SK-N-SH (cell line): ENCODE data around the gene TPD52L2. TPM values are rescaled to one million over a fixed set of nuclear protein-coding genes. Genes with fewer than 3 reads are reported as not detected.

ENCODE experiments used
- CTCF ChIA-PET: fragments of 300-600, 350-600 bp; formaldehyde crosslinking; extraction: SDS; loops from one replicate; lab custom pipeline; 2021; lab: Yijun Ruan, JAX
- POLR2A ChIA-PET: fragments of 350-600 bp; sonication (Branson Sonifier 250); formaldehyde crosslinking; extraction: SDS; loops from one replicate; lab custom pipeline; 2020; ENCODE audit warnings: antibody characterized with exemption, inconsistent platforms; lab: Yijun Ruan, JAX
- DNase-seq: peaks from one replicate; pipeline ENCODE4 v3.0.0; 2012
- H2AFZ ChIP-seq: fragments of 200-600 bp; sonication (generic); 2 replicates; pipeline ENCODE4 v1.8.1; 2016; ENCODE audit warnings: antibody characterized with exemption, mild to moderate bottlenecking, low read depth
- H3F3A ChIP-seq: fragments of 200-600 bp; sonication (generic); replicated peaks from 2 replicates; pipeline ENCODE3; 2016; ENCODE audit warnings: antibody characterized with exemption, mild to moderate bottlenecking; ENCODE audit not compliant: insufficient read depth
- H3K27ac ChIP-seq, 2 experiments: fragments of 200-500 bp in 1 of 2; fragments of 200-600 bp in 1 of 2; sonication (Bioruptor generic) in 1 of 2; sonication (generic), shearing (Covaris generic) in 1 of 2; 2 replicates each; pipeline versions ENCODE4 v1.5.1 to v1.6.1; 2014 to 2016; ENCODE audit warnings: low read depth in 2 of 2, inconsistent platforms in 1 of 2, low read length in 1 of 2, mild to moderate bottlenecking in 1 of 2, mixed read lengths in 1 of 2
- H3K27me3 ChIP-seq: fragments of 200-600 bp; sonication (generic), shearing (Covaris generic); 2 replicates; pipeline ENCODE4 v1.6.1; 2016; ENCODE audit warnings: mixed run types; ENCODE audit not compliant: insufficient read depth
- H3K36me3 ChIP-seq, 2 experiments: fragments of 200-500 bp in 1 of 2; fragments of 200-600 bp in 1 of 2; sonication (Bioruptor generic) in 1 of 2; sonication (generic) in 1 of 2; replicated peaks in 1 of 2; 2 replicates each; pipeline versions ENCODE3 to v1.5.1; 2014 to 2016; ENCODE audit warnings: low read length in 1 of 2, mild to moderate bottlenecking in 1 of 2; ENCODE audit not compliant: insufficient read depth in 2 of 2, control insufficient read depth in 1 of 2
- H3K4me1 ChIP-seq, 2 experiments: fragments of 200-500 bp in 1 of 2; fragments of 200-600 bp in 1 of 2; sonication (Bioruptor generic) in 1 of 2; sonication (generic), shearing (Covaris generic) in 1 of 2; 2 replicates each; pipeline versions ENCODE4 v1.5.1 to v1.6.1; 2014 to 2016; ENCODE audit warnings: low read depth in 1 of 2, low read length in 1 of 2, mixed run types in 1 of 2; ENCODE audit not compliant: insufficient read depth in 2 of 2, control insufficient read depth in 1 of 2
- H3K4me2 ChIP-seq: fragments of 200-600 bp; sonication (generic), shearing (Covaris generic); 2 replicates; pipeline ENCODE4 v1.6.1; 2017; ENCODE audit warnings: mixed run types
- H3K4me3 ChIP-seq, 2 experiments: fragments of 200-500 bp in 1 of 2; fragments of 200-600 bp in 1 of 2; sonication (Bioruptor generic) in 1 of 2; sonication (generic), shearing (Covaris generic) in 1 of 2; 2 replicates each; pipeline versions ENCODE4 v1.5.1 to v1.8.1; 2014 to 2016; ENCODE audit warnings: low read depth in 2 of 2, inconsistent platforms in 1 of 2, low read length in 1 of 2, mild to moderate bottlenecking in 1 of 2, mixed read lengths in 1 of 2, moderate library complexity in 1 of 2
- H3K79me2 ChIP-seq: fragments of 200-600 bp; sonication (generic); 2 replicates; pipeline ENCODE4 v1.8.1; 2017; ENCODE audit warnings: mild to moderate bottlenecking; ENCODE audit not compliant: insufficient read depth
- H3K9ac ChIP-seq: fragments of 200-600 bp; sonication (generic); 2 replicates; pipeline ENCODE4 v1.6.1; 2017; ENCODE audit warnings: mixed run types
- H3K9me2 ChIP-seq: fragments of 200-600 bp; sonication (generic); 2 replicates; pipeline ENCODE4 v1.6.1; 2017; ENCODE audit warnings: mixed run types
- H3K9me3 ChIP-seq: fragments of 200-600 bp; sonication (generic); 2 replicates; pipeline ENCODE4 v1.6.1; 2017; ENCODE audit warnings: mixed run types, mild to moderate bottlenecking, moderate library complexity
- H4K20me1 ChIP-seq: fragments of 200-600 bp; sonication (generic); 2 replicates; pipeline ENCODE4 v1.6.1; 2017; ENCODE audit warnings: mild to moderate bottlenecking, mixed run types; ENCODE audit not compliant: insufficient read depth
- CHD2 ChIP-seq: fragments of 150-350 bp; IDR thresholded peaks from 2 replicates; pipeline ENCODE4 v1.6.1; 2018; ENCODE audit warnings: low read length; ENCODE audit not compliant: partially characterized antibody
- CTCF ChIP-seq: fragments of 200-600 bp; sonication (generic); IDR thresholded peaks from 2 replicates; pipeline ENCODE4 v1.6.1; 2017; ENCODE audit warnings: antibody characterized with exemption, mild to moderate bottlenecking, moderate library complexity
- ELF1 ChIP-seq: IDR thresholded peaks from 2 replicates; pipeline ENCODE4 v1.4.0; 2012
- EZH2phosphoT487 ChIP-seq: fragments of 200-600 bp; sonication (generic); IDR thresholded peaks from 2 replicates; pipeline ENCODE4 v1.6.1; 2017; ENCODE audit warnings: low read depth, mixed run types, mild to moderate bottlenecking, antibody characterized with exemption, moderate library complexity, borderline replicate concordance
- FOXJ3 ChIP-seq: sonication (generic); formaldehyde crosslinking; IDR thresholded peaks from 2 replicates; pipeline ENCODE4 v1.5.1; 2020; ENCODE audit warnings: mild to moderate bottlenecking, missing genetic modification reagents
- FOXM1 ChIP-seq: IDR thresholded peaks from 2 replicates; pipeline ENCODE4 v1.4.0; 2012; ENCODE audit warnings: low read depth, mild to moderate bottlenecking
- IRF3 ChIP-seq: fragments of 150-350 bp; IDR thresholded peaks from 2 replicates; pipeline ENCODE4 v1.6.1; 2016; ENCODE audit warnings: mild to moderate bottlenecking, low read depth, low read length
- MEF2A ChIP-seq: IDR thresholded peaks from 2 replicates; pipeline ENCODE4 v1.4.0; 2012; ENCODE audit warnings: low read depth, borderline replicate concordance
- MXI1 ChIP-seq: IDR thresholded peaks from 2 replicates; pipeline ENCODE4 v1.6.1; 2012; ENCODE audit warnings: mild to moderate bottlenecking, low read depth, low read length, improper control_type of control experiment
- NFIC ChIP-seq: IDR thresholded peaks from 2 replicates; pipeline ENCODE4 v1.4.0; 2012; ENCODE audit warnings: borderline replicate concordance
- NRF1 ChIP-seq: IDR thresholded peaks from 2 replicates; pipeline ENCODE4 v1.6.1; 2012; ENCODE audit warnings: low read depth, mild to moderate bottlenecking, low read length
- POLR2AphosphoS5 ChIP-seq: IDR thresholded peaks from 2 replicates; pipeline ENCODE4 v1.6.1; 2012; ENCODE audit warnings: low read depth, low read length
- RAD21 ChIP-seq: IDR thresholded peaks from 2 replicates; pipeline ENCODE4 v1.6.1; 2012; ENCODE audit warnings: mild to moderate bottlenecking, low read length
- RFX5 ChIP-seq: IDR thresholded peaks from 2 replicates; pipeline ENCODE4 v1.6.1; 2012; ENCODE audit warnings: mild to moderate bottlenecking, improper control_type of control experiment, low read length
- TAF1 ChIP-seq: IDR thresholded peaks from 2 replicates; pipeline ENCODE4 v1.6.1; 2012; ENCODE audit warnings: low read depth, mild to moderate bottlenecking, low read length, moderate library complexity, borderline replicate concordance
- TEAD4 ChIP-seq: IDR thresholded peaks from 2 replicates; pipeline ENCODE4 v1.4.0; 2012; ENCODE audit warnings: mild to moderate bottlenecking, borderline replicate concordance; ENCODE audit not compliant: insufficient read depth
- USF1 ChIP-seq: IDR thresholded peaks from 2 replicates; pipeline ENCODE4 v1.4.0; 2012; ENCODE audit warnings: low read depth, borderline replicate concordance
- YY1 ChIP-seq: IDR thresholded peaks from 2 replicates; pipeline ENCODE4 v1.4.0; 2012; ENCODE audit warnings: low read depth, mild to moderate bottlenecking
- ZBTB33 ChIP-seq: IDR thresholded peaks from 2 replicates; pipeline ENCODE4 v1.4.0; 2012; ENCODE audit warnings: low read depth, borderline replicate concordance
- WGBS: methylation state at CpG from one replicate; pipeline ENCODE4 v1.1.6; 2017; ENCODE audit warnings: low lambda C conversion rate; 5-methylcytosine and 5-hydroxymethylcytosine counted together
- polyA plus RNA-seq, 3 experiments: library from polyadenylated mRNA; depleted of rRNA; stranded (reverse); fragments of >200 nt; gene quantifications; 2 replicates each; pipeline ENCODE4 v1.2.3, GENCODE V29; 2012

Gene TPD52L2
- polyA plus RNA-seq, 1 of the 3 experiments (the other 2 are of a cell fraction) = 137 TPM

GRCh38 chr20:63890616-63891015, 25.5 kb downstream of the TPD52L2 start (continued):
- TF ChIP-seq RAD21 = no peak
- TF ChIP-seq USF1 = no peak
- no peak for TF ChIP-seq ZBTB33
- TF ChIP-seq EZH2phosphoT487 = no peak
- no peak for TF ChIP-seq NFIC

- H3K4me1 ChIP-seq = peaks cover under 1 to 10% of the 10 kb centered on the region in 2 experiments; a peak in 2 of 4 replicates
- WGBS = 93% methylated on average over 19 of the region's 29 CpGs
- H3K4me3 ChIP-seq = no peak overlapping the region
- no peak overlapping the region for H3K27ac ChIP-seq
- CTCF ChIA-PET = interaction anchor here (1.3 to 1.7 kb wide), 2 partner anchors 27 to 116 kb away, joined by 3 to 5 read pairs; partner anchors contain the start of gene TPD52L2
- peaks cover 25% of the 10 kb centered on the region for H3F3A ChIP-seq
- POLR2A ChIA-PET = interaction anchor here (0.5 kb wide), 1 partner anchor 20 kb away, joined by 8 read pairs; no protein-coding TSS in a partner anchor
- no peak overlapping the region for H3K9ac ChIP-seq
- H3K9me2 ChIP-seq = no peaks in the 10 kb centered on the region
- peaks cover 21% of the 10 kb centered on the region for H4K20me1 ChIP-seq
- no peak overlapping the region for H2AFZ ChIP-seq
- H3K79me2 ChIP-seq = peaks cover 10% of the 10 kb centered on the region
- no peak overlapping the region for H3K4me2 ChIP-seq
- no peaks in the 10 kb centered on the region for H3K27me3 ChIP-seq
- no peak for DNase-seq
- no peaks in the 10 kb centered on the region for H3K9me3 ChIP-seq
- peaks cover 6 to 42% of the 10 kb centered on the region in 2 experiments for H3K36me3 ChIP-seq
- TF ChIP-seq EZH2phosphoT487 (no peak), ZBTB33 (no peak), YY1 (no peak), TEAD4 (no peak), FOXM1 (no peak), CTCF (no peak), FOXJ3 (CRISPR knock-in tag) (no peak), ELF1 (no peak), CHD2 (no peak), NRF1 (no peak), RFX5 (no peak), IRF3 (no peak), MEF2A (no peak), TAF1 (no peak), USF1 (no peak), POLR2AphosphoS5 (no peak), MXI1 (no peak)
Measured at GRCh38 chr20:63891061-63892002, 26.3 kb downstream of the TPD52L2 start.
